ENCODE results near the gene AFF1. TPM values are rescaled to one million over a fixed set of nuclear protein-coding genes. Genes with fewer than 3 reads are reported as not detected.

Gene AFF1
- total RNA-seq, 1 experiment from 2014 or later, result 61.9 TPM

DNA sequence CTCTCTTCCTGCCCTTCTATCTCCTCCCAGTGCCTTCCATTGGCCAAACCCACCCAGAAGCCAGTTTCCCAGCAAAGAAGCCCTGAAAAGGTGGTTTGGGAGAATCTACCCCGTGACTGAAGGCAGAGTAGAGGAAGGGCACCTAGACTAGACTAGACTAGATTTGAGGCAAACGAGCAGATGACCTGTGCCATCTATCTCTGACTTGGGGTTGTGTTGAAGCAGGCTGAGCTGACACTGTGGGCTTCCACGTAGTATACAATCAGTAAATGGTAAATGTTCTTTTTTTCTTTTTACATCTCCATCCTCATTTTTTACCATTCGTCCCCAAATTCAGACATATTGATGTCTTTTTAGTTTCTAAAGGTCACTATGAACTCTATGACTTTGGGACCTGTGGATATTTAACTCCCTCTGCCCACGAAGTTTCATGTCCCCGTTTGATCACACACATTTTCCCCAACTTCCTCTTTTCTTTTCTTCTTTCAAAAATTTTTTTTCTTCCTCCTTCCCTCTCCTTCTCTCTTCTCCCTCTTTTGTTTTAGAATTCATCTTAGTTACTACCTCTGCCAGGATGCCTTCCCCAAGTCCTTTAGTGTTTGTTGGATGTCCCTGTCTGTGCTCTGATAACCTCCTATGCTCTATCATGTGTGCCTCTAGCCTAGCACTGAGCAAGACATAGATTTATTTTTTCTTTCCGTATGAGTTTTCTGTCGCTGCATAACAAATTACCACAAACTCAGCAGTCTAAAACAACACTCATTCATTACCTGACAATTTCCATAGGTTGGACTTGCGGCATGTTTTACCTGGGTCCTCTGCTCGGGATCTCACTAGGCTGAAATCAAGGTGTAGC, 6.2 kb upstream of the AFF1 start:
- DNase-seq (ENCODE audit: unreplicated experiment), result no peak
- POLR2A ChIA-PET, result interaction anchor here (0.5 to 5.2 kb wide), 31 partner anchors 9 to 462 kb away, joined by 3 to 111 read pairs (median 4); partner anchors contain the start of genes AFF1 and HSD17B11
- Mint-ChIP-seq H3K27ac (ENCODE audit: low read depth, unreplicated experiment) (peak overlapping the region; percentile 88), H3K9me3 (ENCODE audit: unreplicated experiment) (no peaks in the 10 kb centered on the region), H3K36me3 (ENCODE audit: insufficient read depth, unreplicated experiment) (peaks cover 19% of the 10 kb centered on the region), H3K4me3 (ENCODE audit: unreplicated experiment) (peak overlapping the region; percentile 32), H3K27me3 (ENCODE audit: insufficient read depth, unreplicated experiment) (no peaks in the 10 kb centered on the region), H3K4me1 (ENCODE audit: insufficient read depth, unreplicated experiment) (peaks cover 48% of the 10 kb centered on the region)
- CTCF ChIA-PET, result interaction anchor here (0.6 to 1.7 kb wide), 9 partner anchors 14 to 334 kb away, joined by 3 to 6 read pairs (median 4); no protein-coding TSS in a partner anchor
- TF ChIP-seq CTCF (IDR thresholded peaks at IDR 0.05; ENCODE audit: unreplicated experiment), result no peak
- TSS peak; percentile 86 for BruUV-seq (replicated peaks)
- intact Hi-C loops (cut with micrococcal nuclease), result no loop called here

- H3K27me3 Mint-ChIP-seq (ENCODE audit: insufficient read depth, unreplicated experiment), result no peaks in the 10 kb centered on the region
- peak overlapping the region; percentile 85 for H3K4me3 Mint-ChIP-seq (ENCODE audit: unreplicated experiment)
- H3K9me3 Mint-ChIP-seq (ENCODE audit: unreplicated experiment), result no peaks in the 10 kb centered on the region
- H3K36me3 Mint-ChIP-seq (ENCODE audit: insufficient read depth, unreplicated experiment), result peaks cover 27% of the 10 kb centered on the region
- TSS peak; percentile 38 for BruUV-seq (replicated peaks)
- POLR2A ChIA-PET, result interaction anchor here (0.5 to 11.3 kb wide), 24 partner anchors 6 to 1128 kb away, joined by 3 to 256 read pairs (median 6); partner anchors contain the start of gene KLHL8
- intact Hi-C loops (cut with micrococcal nuclease), result loop anchor here (2.0 kb wide), 1 partner anchor 187 kb away; no protein-coding TSS in a partner anchor
- TF ChIP-seq CTCF (IDR thresholded peaks at IDR 0.05; ENCODE audit: unreplicated experiment), result no peak
- peak overlapping the region; percentile 89 for H3K27ac Mint-ChIP-seq (ENCODE audit: low read depth, unreplicated experiment)
- peaks cover 29% of the 10 kb centered on the region for H3K4me1 Mint-ChIP-seq (ENCODE audit: insufficient read depth, unreplicated experiment)
- DNase-seq (ENCODE audit: unreplicated experiment), result no peak
- CTCF ChIA-PET, result interaction anchor here (0.6 to 7.1 kb wide), 4 partner anchors 11 to 78 kb away, joined by 3 to 61 read pairs (median 8); no protein-coding TSS in a partner anchor
Measured at GRCh38 chr4:86934147-86934770, 552 bp upstream of the AFF1 start.

- peak overlapping the region; percentile 85 for H3K4me3 Mint-ChIP-seq (ENCODE audit: unreplicated experiment)
- TF ChIP-seq CTCF (IDR thresholded peaks at IDR 0.05; ENCODE audit: unreplicated experiment), result no peak
- no peak for DNase-seq (ENCODE audit: unreplicated experiment)
- ChIA-PET POLR2A (interaction anchor here (0.7 to 11.3 kb wide), 28 partner anchors 7 to 341 kb away, joined by 3 to 256 read pairs (median 6); partner anchors contain the start of genes KLHL8 and PTPN13), CTCF (interaction anchor here (0.5 to 7.1 kb wide), 8 partner anchors 13 to 300 kb away, joined by 3 to 61 read pairs (median 6); no protein-coding TSS in a partner anchor)
- H3K4me1 Mint-ChIP-seq (ENCODE audit: insufficient read depth, unreplicated experiment), result peaks cover 39% of the 10 kb centered on the region
- BruUV-seq (replicated peaks), result TSS peak; percentile 57
- intact Hi-C loops (cut with micrococcal nuclease), result loop anchor here (1.0 to 2.0 kb wide), 2 partner anchors 13 to 185 kb away; no protein-coding TSS in a partner anchor
- H3K27ac Mint-ChIP-seq (ENCODE audit: low read depth, unreplicated experiment), result peak overlapping the region; percentile 91
- H3K9me3 Mint-ChIP-seq (ENCODE audit: unreplicated experiment), result no peaks in the 10 kb centered on the region
- peaks cover 21% of the 10 kb centered on the region for H3K36me3 Mint-ChIP-seq (ENCODE audit: insufficient read depth, unreplicated experiment)
- no peaks in the 10 kb centered on the region for H3K27me3 Mint-ChIP-seq (ENCODE audit: insufficient read depth, unreplicated experiment)
Measured at GRCh38 chr4:86935566-86935852, 698 bp downstream of the AFF1 start.

Measured in MCF 10A (cell line).